ENCODE data around the gene SERINC5.
"Not testable (repeated sequence)": the region's sequence is repeated elsewhere in the genome, so short reads cannot be mapped to it uniquely, and the experiment has no call there.

SERINC5 gene

GRCh38 chr5:80094236-80094738 is 161.6 kb downstream of the SERINC5 start:
- no peak overlapping the region for H3K27ac ChIP-seq
- H3K4me1 ChIP-seq (ENCODE audit: control insufficient read depth in 1 of 2, insufficient read depth in 1 of 2, low read depth in 1 of 2, low read length in 1 of 2) = no peaks in the 10 kb centered on the region
- H3K9me3 ChIP-seq = no peaks in the 10 kb centered on the region
- H3K4me3 ChIP-seq (ENCODE audit: low read depth in 1 of 2, low read length in 1 of 2) = no peak overlapping the region
- no peaks in the 10 kb centered on the region for H3K27me3 ChIP-seq
- no peak for TF ChIP-seq CTCF (IDR thresholded peaks at IDR 0.05)
- no peaks in the 10 kb centered on the region for H3K36me3 ChIP-seq

GRCh38 chr5:80093796-80094195 is 162.1 kb downstream of the SERINC5 start:
- Histone ChIP-seq H3K36me3 (no peaks in the 10 kb centered on the region), H3K27me3 (no peaks in the 10 kb centered on the region), H3K9me3 (no peaks in the 10 kb centered on the region), H3K4me1 (ENCODE audit: control insufficient read depth in 1 of 2, insufficient read depth in 1 of 2, low read depth in 1 of 2, low read length in 1 of 2) (no peaks in the 10 kb centered on the region), H3K27ac (no peak overlapping the region), H3K4me3 (ENCODE audit: low read depth in 1 of 2, low read length in 1 of 2) (no peak overlapping the region)
- no peak for TF ChIP-seq CTCF (IDR thresholded peaks at IDR 0.05)

GRCh38 chr5:80092486-80093107 is 163.3 kb downstream of the SERINC5 start:
- no peaks in the 10 kb centered on the region for H3K4me1 ChIP-seq (ENCODE audit: control insufficient read depth in 1 of 2, insufficient read depth in 1 of 2, low read depth in 1 of 2, low read length in 1 of 2)
- no peaks in the 10 kb centered on the region for H3K36me3 ChIP-seq
- no peak for TF ChIP-seq CTCF (IDR thresholded peaks at IDR 0.05)
- no peaks in the 10 kb centered on the region for H3K27me3 ChIP-seq
- no peak overlapping the region for H3K27ac ChIP-seq
- no peaks in the 10 kb centered on the region for H3K9me3 ChIP-seq
- no peak overlapping the region for H3K4me3 ChIP-seq (ENCODE audit: low read depth in 1 of 2, low read length in 1 of 2)

- H3K4me3 ChIP-seq (ENCODE audit: low read depth in 1 of 2, low read length in 1 of 2); H3K27ac ChIP-seq; H3K36me3 ChIP-seq; H3K9me3 ChIP-seq; H3K4me1 ChIP-seq (ENCODE audit: control insufficient read depth in 1 of 2, insufficient read depth in 1 of 2, low read depth in 1 of 2, low read length in 1 of 2); H3K27me3 ChIP-seq: not testable (repeated sequence)
- TF ChIP-seq CTCF (IDR thresholded peaks at IDR 0.05) = peak; percentile 73
Observed at GRCh38 chr5:80091792-80092192, 164.1 kb downstream of the SERINC5 start.

GRCh38 chr5:80090884-80091166 is 165.0 kb downstream of the SERINC5 start:
- no peak for TF ChIP-seq CTCF (IDR thresholded peaks at IDR 0.05)
- no peaks in the 10 kb centered on the region for H3K36me3 ChIP-seq
- H3K9me3 ChIP-seq = no peaks in the 10 kb centered on the region
- H3K27ac ChIP-seq = no peak overlapping the region
- H3K27me3 ChIP-seq = no peaks in the 10 kb centered on the region
- no peaks in the 10 kb centered on the region for H3K4me1 ChIP-seq (ENCODE audit: control insufficient read depth in 1 of 2, insufficient read depth in 1 of 2, low read depth in 1 of 2, low read length in 1 of 2)
- H3K4me3 ChIP-seq (ENCODE audit: low read depth in 1 of 2, low read length in 1 of 2) = no peak overlapping the region
